ENCODE measurements around the gene C16orf89. TPM values are rescaled to one million over a fixed set of nuclear protein-coding genes. Genes with fewer than 3 reads are reported as not detected.

C16orf89 gene
- total RNA-seq, 1 experiment from 2014 or later = 0.49 TPM

DNA sequence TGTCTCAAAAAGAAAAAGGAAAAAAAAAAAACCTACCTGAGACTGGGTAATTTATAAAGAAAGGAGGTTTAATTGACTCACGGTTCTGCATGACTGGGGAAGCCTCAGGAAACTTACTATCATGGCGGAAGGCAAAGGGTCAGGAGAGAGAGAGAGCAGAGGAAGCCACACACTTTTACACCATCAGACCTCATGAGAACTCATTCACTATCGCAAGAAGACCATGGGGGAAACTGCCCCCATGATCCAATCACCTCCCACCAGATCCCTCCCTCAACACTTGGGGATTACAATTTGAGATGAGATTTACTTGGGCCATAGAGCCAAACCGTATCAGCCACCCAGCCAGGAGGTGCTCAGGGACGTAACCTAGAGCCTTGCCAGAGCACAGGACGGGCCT lies 52.9 kb downstream of the C16orf89 start:
- no peaks in the 10 kb centered on the region for H3K9me3 ChIP-seq (ENCODE audit: control insufficient read depth in 1 of 2, insufficient read depth in 1 of 2, low read depth in 1 of 2, low read length in 2 of 2)
- intact Hi-C loops (cut with micrococcal nuclease) = no loop called here
- H4K20me1 ChIP-seq (ENCODE audit: insufficient read depth) = no peaks in the 10 kb centered on the region
- no peaks in the 10 kb centered on the region for H3K79me2 ChIP-seq (ENCODE audit: insufficient read depth, low read length)
- ATAC-seq (no peak), DNase-seq (ENCODE audit: low read depth, low spot score) (no peak)
- POLR2A ChIA-PET = no interaction called here
- H3K4me1 ChIP-seq (ENCODE audit: control insufficient read depth in 1 of 2, insufficient read depth in 2 of 2, low read length in 2 of 2) = no peaks in the 10 kb centered on the region
- H3K9me2 ChIP-seq (ENCODE audit: insufficient read depth) = no peaks in the 10 kb centered on the region
- no peak overlapping the region for H2AFZ ChIP-seq (ENCODE audit: low read depth, low read length, poor library complexity, severe bottlenecking)
- H3K4me3 ChIP-seq (replicated peaks in 1 of 2; ENCODE audit: low read depth in 1 of 2, low read length in 2 of 2) = no peak overlapping the region
- no peaks in the 10 kb centered on the region for H3K27me3 ChIP-seq (ENCODE audit: insufficient read depth, low read length)
- no peak overlapping the region for H3K4me2 ChIP-seq (ENCODE audit: low read length)
- H3K9ac ChIP-seq (ENCODE audit: low read length) = no peak overlapping the region
- RAD21 ChIA-PET (ENCODE audit: low non-redundant PET in 1 of 2, low total read pairs in 2 of 2, uncharacterized antibody in 2 of 2, unreplicated experiment in 2 of 2) = no interaction called here
- BruUV-seq (replicated peaks) = no TSS peak
- H3K36me3 ChIP-seq (ENCODE audit: control insufficient read depth in 1 of 2, insufficient read depth in 2 of 2, low read length in 2 of 2) = no peaks in the 10 kb centered on the region
- TF ChIP-seq ELF1 (IDR thresholded peaks at IDR 0.05; ENCODE audit: borderline replicate concordance, low read depth) (no peak), EZH2 (IDR thresholded peaks at IDR 0.05) (no peak), YY1 (IDR thresholded peaks at IDR 0.05; ENCODE audit: extremely low read depth, insufficient replicate concordance, low read depth, low read length) (no peak), POLR2AphosphoS5 (IDR thresholded peaks at IDR 0.05; ENCODE audit: low read depth, low read length) (no peak), POLR2A (IDR thresholded peaks at IDR 0.05; ENCODE audit: borderline replicate concordance, extremely low read depth, insufficient read depth, insufficient read length) (no peak), SP1 (IDR thresholded peaks at IDR 0.05; ENCODE audit: low read depth) (no peak)
- TF ChIP-seq, protein P1, sequence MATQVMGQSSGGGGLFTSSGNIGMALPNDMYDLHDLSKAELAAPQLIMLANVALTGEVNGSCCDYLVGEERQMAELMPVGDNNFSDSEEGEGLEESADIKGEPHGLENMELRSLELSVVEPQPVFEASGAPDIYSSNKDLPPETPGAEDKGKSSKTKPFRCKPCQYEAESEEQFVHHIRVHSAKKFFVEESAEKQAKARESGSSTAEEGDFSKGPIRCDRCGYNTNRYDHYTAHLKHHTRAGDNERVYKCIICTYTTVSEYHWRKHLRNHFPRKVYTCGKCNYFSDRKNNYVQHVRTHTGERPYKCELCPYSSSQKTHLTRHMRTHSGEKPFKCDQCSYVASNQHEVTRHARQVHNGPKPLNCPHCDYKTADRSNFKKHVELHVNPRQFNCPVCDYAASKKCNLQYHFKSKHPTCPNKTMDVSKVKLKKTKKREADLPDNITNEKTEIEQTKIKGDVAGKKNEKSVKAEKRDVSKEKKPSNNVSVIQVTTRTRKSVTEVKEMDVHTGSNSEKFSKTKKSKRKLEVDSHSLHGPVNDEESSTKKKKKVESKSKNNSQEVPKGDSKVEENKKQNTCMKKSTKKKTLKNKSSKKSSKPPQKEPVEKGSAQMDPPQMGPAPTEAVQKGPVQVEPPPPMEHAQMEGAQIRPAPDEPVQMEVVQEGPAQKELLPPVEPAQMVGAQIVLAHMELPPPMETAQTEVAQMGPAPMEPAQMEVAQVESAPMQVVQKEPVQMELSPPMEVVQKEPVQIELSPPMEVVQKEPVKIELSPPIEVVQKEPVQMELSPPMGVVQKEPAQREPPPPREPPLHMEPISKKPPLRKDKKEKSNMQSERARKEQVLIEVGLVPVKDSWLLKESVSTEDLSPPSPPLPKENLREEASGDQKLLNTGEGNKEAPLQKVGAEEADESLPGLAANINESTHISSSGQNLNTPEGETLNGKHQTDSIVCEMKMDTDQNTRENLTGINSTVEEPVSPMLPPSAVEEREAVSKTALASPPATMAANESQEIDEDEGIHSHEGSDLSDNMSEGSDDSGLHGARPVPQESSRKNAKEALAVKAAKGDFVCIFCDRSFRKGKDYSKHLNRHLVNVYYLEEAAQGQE (IDR thresholded peaks at IDR 0.05; ENCODE audit: low read depth) = no peak
- H3K27ac ChIP-seq (ENCODE audit: low read depth, low read length) = no peak overlapping the region
- CTCF ChIA-PET = no interaction called here

DNA sequence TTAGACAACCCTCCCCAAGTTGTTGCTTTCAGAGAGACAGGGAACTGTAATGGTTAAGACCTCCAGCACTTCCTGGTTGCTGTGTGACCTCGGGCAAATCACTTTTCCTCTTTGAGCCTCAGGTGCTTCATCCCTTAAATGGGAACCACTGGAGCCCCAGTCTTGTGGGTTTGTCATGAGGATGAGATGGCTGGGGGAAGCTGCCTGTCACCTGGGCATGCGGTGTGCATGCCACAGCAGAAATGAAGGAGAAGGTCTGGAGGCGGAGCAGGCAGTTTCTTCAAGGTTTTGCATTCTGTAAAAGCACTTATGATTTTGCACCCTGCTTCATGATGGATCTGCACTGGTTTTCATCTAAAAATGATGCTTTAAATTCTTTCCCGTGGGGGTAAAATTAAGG lies 54.1 kb downstream of the C16orf89 start:
- Histone ChIP-seq H3K4me1 (ENCODE audit: control insufficient read depth in 1 of 2, insufficient read depth in 2 of 2, low read length in 2 of 2) (no peaks in the 10 kb centered on the region), H3K4me2 (ENCODE audit: low read length) (no peak overlapping the region), H3K27ac (ENCODE audit: low read depth, low read length) (no peak overlapping the region), H3K27me3 (ENCODE audit: insufficient read depth, low read length) (no peaks in the 10 kb centered on the region), H3K9me2 (ENCODE audit: insufficient read depth) (no peaks in the 10 kb centered on the region), H2AFZ (ENCODE audit: low read depth, low read length, poor library complexity, severe bottlenecking) (no peak overlapping the region), H3K4me3 (replicated peaks in 1 of 2; ENCODE audit: low read depth in 1 of 2, low read length in 2 of 2) (no peak overlapping the region), H3K36me3 (ENCODE audit: control insufficient read depth in 1 of 2, insufficient read depth in 2 of 2, low read length in 2 of 2) (no peaks in the 10 kb centered on the region), H3K9me3 (ENCODE audit: control insufficient read depth in 1 of 2, insufficient read depth in 1 of 2, low read depth in 1 of 2, low read length in 2 of 2) (no peaks in the 10 kb centered on the region), H4K20me1 (ENCODE audit: insufficient read depth) (no peaks in the 10 kb centered on the region), H3K9ac (ENCODE audit: low read length) (no peak overlapping the region), H3K79me2 (ENCODE audit: insufficient read depth, low read length) (no peaks in the 10 kb centered on the region)
- intact Hi-C loops (cut with micrococcal nuclease) = no loop called here
- ChIA-PET POLR2A (no interaction called here), RAD21 (ENCODE audit: low non-redundant PET in 1 of 2, low total read pairs in 2 of 2, uncharacterized antibody in 2 of 2, unreplicated experiment in 2 of 2) (no interaction called here), CTCF (no interaction called here)
- no peak for ATAC-seq
- DNase-seq (ENCODE audit: low read depth, low spot score) = no peak
- no TSS peak for BruUV-seq (replicated peaks)
- no peak for TF ChIP-seq ZNF274 (IDR thresholded peaks at IDR 0.05; ENCODE audit: low read depth, low read length)
- TF ChIP-seq CBX3 (IDR thresholded peaks at IDR 0.05; ENCODE audit: low read depth) = no peak
- no peak for TF ChIP-seq FOSL1 (IDR thresholded peaks at IDR 0.05; ENCODE audit: low read depth)
- no peak for TF ChIP-seq EZH2phosphoT487 (IDR thresholded peaks at IDR 0.05; ENCODE audit: borderline replicate concordance)
- TF ChIP-seq, protein P1 (IDR thresholded peaks at IDR 0.05; ENCODE audit: low read depth) = no peak
- TF ChIP-seq, protein P2, sequence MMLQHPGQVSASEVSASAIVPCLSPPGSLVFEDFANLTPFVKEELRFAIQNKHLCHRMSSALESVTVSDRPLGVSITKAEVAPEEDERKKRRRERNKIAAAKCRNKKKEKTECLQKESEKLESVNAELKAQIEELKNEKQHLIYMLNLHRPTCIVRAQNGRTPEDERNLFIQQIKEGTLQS (IDR thresholded peaks at IDR 0.05) = no peak
- TF ChIP-seq CEBPB (IDR thresholded peaks at IDR 0.05; ENCODE audit: low read depth) = no peak
- TF ChIP-seq POLR2A (IDR thresholded peaks at IDR 0.05; ENCODE audit: borderline replicate concordance, extremely low read depth, insufficient read depth, insufficient read length) = no peak
